Ovary (tissue), 3 donors: Measurements from ENCODE around the gene ACSS2.
"Not testable (repeated sequence)": the region's sequence is repeated elsewhere in the genome, so short reads cannot be mapped to it uniquely, and the experiment has no call there.

Source experiments
- EP300 ChIP-seq: sonication (generic); formaldehyde crosslinking; IDR thresholded peaks from one replicate; pipeline ENCODE4 v1.6.1; 2017; ENCODE audit warnings: antibody characterized with exemption
- TF ChIP-seq, protein P1 (sequence below), 3 donors: fragments of 450-650 bp in 2 of 3; fragments of 200-600 bp in 1 of 3; IDR thresholded peaks; one replicate each; pipeline versions ENCODE4 v1.5.1 to v1.8.0; 2016 to 2022; ENCODE audit warnings: antibody characterized with exemption in 3 of 3, mild to moderate bottlenecking in 1 of 3
- donor health status: DM: no; HTN: no; CAD: no.

DNA sequence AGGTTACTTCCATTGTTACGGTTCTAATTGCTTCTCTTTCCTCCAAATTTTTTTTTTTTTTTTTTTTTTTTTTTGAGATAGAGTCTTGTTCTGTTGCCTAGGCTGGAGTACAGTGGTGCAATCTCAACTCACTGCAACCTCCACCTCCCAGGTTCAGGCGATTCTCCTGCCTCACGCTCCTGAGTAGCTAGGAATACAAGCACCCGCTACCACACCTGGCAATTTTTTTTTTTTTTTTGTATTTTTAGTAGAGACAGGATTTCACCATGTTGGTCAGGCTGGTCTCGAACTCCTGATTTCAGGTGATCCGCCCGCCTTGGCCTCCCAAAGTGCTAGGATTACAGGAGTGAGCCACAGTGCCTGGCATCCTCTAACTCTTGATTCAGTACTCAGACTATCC lies 4.6 kb downstream of the ACSS2 start:
- TF ChIP-seq, protein P1, sequence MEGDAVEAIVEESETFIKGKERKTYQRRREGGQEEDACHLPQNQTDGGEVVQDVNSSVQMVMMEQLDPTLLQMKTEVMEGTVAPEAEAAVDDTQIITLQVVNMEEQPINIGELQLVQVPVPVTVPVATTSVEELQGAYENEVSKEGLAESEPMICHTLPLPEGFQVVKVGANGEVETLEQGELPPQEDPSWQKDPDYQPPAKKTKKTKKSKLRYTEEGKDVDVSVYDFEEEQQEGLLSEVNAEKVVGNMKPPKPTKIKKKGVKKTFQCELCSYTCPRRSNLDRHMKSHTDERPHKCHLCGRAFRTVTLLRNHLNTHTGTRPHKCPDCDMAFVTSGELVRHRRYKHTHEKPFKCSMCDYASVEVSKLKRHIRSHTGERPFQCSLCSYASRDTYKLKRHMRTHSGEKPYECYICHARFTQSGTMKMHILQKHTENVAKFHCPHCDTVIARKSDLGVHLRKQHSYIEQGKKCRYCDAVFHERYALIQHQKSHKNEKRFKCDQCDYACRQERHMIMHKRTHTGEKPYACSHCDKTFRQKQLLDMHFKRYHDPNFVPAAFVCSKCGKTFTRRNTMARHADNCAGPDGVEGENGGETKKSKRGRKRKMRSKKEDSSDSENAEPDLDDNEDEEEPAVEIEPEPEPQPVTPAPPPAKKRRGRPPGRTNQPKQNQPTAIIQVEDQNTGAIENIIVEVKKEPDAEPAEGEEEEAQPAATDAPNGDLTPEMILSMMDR (IDR thresholded peaks at IDR 0.05): not testable (repeated sequence)
- TF ChIP-seq EP300: not testable (repeated sequence)
